Stimulated activated CD4-positive, alpha-beta T cell treated with anti-CD3 and anti-CD28 coated beads, Interleukin-1b, Interleukin-23, amount 100 ng/mL, for 24 hours (primary cell): ENCODE data around the gene DPM1.
"Not testable (repeated sequence)": the region's sequence is repeated elsewhere in the genome, so short reads cannot be mapped to it uniquely, and the experiment has no call there.

Experiments used
- DNase-seq, 4 experiments: peaks; one replicate each; pipeline ENCODE4 v3.0.0-alpha.2; 2020; ENCODE audit warnings: low read depth in 4 of 4, low spot score in 1 of 4

The DPM1 gene

GRCh38 chr20:50980071-50980681 lies 21.8 kb upstream of the DPM1 start:
- DNase-seq: peak in 1 of 4 experiments; percentile 30

- not testable (repeated sequence) for DNase-seq
Measured at GRCh38 chr20:50978533-50978932, 20.2 kb upstream of the DPM1 start.

- DNase-seq: no peak
Measured at GRCh38 chr20:50977066-50978021, 19.0 kb upstream of the DPM1 start.

- DNase-seq: no peak
Measured at GRCh38 chr20:50975701-50976330, 17.5 kb upstream of the DPM1 start.

- DNase-seq: no peak
Measured at GRCh38 chr20:50969912-50970311, 11.6 kb upstream of the DPM1 start.

- no peak for DNase-seq
Measured at GRCh38 chr20:50969435-50969834, 11.1 kb upstream of the DPM1 start.

GRCh38 chr20:50968289-50968688 lies 10.0 kb upstream of the DPM1 start:
- DNase-seq: no peak

DNA sequence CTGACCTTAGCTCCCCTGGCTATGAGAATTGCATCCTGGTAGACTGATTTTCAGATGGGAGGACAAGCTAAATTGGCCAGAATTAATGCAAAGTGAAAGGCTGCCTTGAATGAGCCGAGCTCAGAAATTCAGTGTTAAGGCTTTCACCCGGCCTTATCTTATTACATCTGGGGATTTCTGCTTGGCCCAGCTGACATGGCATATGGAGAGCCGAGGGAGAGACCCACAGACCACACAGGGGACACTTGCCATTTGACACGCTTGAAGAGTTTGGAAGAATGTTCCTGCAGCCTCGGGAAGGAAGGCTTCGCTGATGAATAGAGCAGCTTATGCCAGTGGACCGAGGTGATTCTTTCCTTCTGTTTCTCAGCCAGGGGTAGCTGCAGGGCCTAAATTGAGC lies 9.3 kb upstream of the DPM1 start:
- DNase-seq: no peak

DNA sequence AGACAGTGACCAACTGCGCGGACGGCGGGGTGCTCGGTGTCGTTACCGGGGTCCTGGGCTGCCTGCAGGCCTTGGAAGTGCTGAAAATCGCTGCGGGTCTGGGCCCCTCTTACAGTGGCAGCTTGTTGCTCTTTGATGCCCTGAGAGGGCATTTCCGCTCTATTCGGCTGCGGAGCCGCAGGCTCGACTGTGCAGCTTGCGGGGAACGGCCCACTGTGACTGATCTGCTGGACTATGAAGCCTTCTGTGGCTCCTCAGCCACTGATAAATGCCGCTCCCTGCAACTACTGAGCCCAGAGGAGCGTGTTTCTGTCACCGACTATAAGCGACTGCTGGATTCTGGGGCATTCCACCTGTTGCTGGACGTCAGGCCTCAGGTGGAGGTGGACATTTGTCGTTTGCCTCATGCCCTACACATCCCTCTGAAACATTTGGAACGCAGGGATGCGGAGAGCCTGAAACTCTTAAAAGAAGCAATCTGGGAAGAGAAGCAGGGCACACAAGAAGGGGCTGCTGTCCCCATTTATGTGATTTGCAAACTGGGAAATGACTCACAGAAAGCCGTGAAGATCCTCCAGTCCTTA lies 1.3 kb upstream of the DPM1 start:
- DNase-seq: no peak

GRCh38 chr20:50958615-50959542 lies 547 bp upstream of the DPM1 start, which contains the start of gene MOCS3:
TSS of gene MOCS3 (plus strand) at chr20:50958818. CDS start at chr20:50958843, 25 bp downstream.
- peak in 3 of 4 experiments; percentile 62 to 79 (median 64) for DNase-seq

GRCh38 chr20:50957276-50957675 lies 1.1 kb downstream of the DPM1 start:
- no peak for DNase-seq

- no peak for DNase-seq
Measured at GRCh38 chr20:50953821-50954220, 4.5 kb downstream of the DPM1 start.

GRCh38 chr20:50953196-50953595 lies 5.1 kb downstream of the DPM1 start:
- DNase-seq: no peak

- no peak for DNase-seq
Measured at GRCh38 chr20:50948132-50948785, 10.1 kb downstream of the DPM1 start.

DNA sequence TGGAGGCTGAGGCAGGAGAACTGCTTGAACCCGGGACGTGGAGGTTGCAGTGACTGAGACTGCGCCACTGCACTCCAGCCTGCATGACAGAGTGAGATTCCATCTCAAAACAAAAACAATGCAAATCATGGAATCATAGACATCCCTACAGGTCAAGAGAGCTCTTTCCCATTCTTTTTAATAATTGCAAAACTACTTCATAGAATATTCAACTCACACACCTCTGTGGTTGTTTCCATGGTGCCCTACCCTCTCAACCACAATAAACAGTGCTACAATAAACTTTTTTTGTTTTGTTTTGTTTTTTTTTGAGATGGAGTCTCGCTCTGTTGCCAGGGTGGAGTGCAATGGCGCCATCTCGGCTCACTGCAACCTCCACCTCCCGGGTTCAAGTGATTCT lies 15.3 kb downstream of the DPM1 start:
- DNase-seq: no peak

DNA sequence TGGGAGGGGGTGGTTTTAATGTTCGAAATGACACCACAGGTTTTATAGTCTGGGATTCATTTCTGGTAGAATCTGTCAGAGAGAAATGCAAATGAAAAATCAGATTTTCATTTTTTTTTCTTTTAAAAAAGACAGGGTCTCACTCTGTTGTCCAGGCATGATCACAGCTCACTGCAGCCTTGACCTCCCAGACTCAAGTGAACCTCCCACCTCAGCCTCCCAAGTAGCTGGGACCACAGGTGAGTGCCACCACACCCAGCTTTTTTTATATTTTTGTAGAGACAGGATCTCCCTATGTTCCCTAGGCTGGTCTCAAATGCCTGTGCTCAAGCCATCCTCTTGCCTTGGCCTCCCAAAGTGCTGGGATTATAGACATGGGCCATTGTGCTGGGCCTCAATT lies 24.7 kb downstream of the DPM1 start:
- DNase-seq: no peak

- no peak for DNase-seq
Measured at GRCh38 chr20:50932691-50933280, 25.5 kb downstream of the DPM1 start.

DNA sequence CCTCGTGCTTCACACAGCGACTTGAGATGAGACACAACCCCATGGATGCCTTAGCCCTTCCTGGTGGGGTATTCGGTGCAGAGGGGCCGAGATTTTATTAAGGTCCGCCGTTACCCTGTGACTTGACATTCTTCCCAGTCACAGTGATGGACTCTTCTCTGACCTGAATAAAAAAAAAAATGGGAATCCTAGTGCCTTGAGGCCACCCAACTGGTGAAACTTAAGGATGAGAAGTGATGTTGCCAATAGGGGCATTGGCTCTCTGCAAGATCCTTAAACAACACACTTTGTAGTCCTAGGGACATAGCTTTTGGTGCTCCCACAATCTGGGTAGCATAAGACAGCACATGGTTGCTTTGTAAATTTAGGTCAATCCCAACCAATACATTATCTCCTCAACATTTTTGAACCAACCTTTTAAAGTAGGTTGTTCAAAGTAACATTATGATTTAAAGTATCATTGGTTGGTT lies 26.3 kb downstream of the DPM1 start:
- no peak for DNase-seq

GRCh38 chr20:50931306-50932015 lies 26.9 kb downstream of the DPM1 start, which contains the start of gene ADNP:
TSS of gene ADNP (minus strand) at chr20:50931437. CDS start at chr20:50903996, 27,441 bp downstream.
- DNase-seq: peak; percentile 66 to 75 (median 72)
